ENCODE results near the gene RPH3AL.

The RPH3AL gene

DNA sequence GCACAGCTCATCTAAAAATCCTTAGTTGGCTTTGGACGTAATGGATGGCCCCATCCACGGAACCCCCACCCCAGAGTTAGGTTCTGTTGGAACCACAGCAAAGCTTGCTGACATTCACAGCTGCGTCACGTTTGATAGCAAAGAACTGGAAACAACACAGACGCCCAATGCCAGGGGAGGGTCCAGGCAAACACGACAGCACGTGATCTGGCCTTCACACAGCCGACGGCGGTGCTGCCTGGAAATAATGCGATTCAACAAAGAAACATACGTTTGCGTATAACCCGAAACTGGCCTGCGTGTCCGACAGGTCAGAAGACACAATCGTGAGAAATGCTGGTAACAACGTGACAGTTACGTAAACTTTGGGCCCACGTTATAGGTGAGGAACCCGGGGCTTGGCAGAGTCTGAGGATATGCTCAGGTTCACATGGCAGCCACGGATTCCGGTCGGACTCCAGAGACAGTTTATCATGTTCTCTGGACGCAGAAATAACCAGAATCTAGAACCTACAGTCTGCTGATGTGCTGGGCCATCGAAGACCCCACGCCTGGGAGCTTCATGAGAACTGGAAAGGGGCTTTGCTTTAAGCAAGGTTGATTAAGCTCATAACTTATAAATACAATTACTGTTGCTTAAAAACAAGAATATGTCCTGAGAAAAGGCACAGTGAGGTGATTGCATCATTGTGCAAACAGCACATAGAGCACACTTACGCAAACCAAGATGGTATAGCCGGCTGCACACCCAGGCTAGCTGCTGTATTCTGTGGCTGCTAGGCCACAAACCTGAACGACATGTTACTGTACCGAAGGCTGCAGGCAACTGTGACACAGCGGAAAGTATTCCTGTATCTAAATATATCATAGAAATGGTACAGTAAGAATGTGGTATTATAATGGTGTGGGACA is 70.4 kb downstream of the RPH3AL start:
- DNase-seq: no peak
- TF ChIP-seq, protein P1, sequence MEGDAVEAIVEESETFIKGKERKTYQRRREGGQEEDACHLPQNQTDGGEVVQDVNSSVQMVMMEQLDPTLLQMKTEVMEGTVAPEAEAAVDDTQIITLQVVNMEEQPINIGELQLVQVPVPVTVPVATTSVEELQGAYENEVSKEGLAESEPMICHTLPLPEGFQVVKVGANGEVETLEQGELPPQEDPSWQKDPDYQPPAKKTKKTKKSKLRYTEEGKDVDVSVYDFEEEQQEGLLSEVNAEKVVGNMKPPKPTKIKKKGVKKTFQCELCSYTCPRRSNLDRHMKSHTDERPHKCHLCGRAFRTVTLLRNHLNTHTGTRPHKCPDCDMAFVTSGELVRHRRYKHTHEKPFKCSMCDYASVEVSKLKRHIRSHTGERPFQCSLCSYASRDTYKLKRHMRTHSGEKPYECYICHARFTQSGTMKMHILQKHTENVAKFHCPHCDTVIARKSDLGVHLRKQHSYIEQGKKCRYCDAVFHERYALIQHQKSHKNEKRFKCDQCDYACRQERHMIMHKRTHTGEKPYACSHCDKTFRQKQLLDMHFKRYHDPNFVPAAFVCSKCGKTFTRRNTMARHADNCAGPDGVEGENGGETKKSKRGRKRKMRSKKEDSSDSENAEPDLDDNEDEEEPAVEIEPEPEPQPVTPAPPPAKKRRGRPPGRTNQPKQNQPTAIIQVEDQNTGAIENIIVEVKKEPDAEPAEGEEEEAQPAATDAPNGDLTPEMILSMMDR (IDR thresholded peaks at IDR 0.05; ENCODE audit: low read depth, low read length, missing control alignments): no peak
- H3K36me3 ChIP-seq (replicated peaks): no peaks in the 10 kb centered on the region
- in situ Hi-C loops (cut with HindIII; ENCODE audit: low pct_ligation_motif_present, low sequenced_read_pairs): no loop called here
- no peak overlapping the region for H3K4me3 ChIP-seq (ENCODE audit: low read depth, low read length)
- no peaks in the 10 kb centered on the region for H3K27me3 ChIP-seq (replicated peaks)
- H3K27ac ChIP-seq: no peak overlapping the region

DNA sequence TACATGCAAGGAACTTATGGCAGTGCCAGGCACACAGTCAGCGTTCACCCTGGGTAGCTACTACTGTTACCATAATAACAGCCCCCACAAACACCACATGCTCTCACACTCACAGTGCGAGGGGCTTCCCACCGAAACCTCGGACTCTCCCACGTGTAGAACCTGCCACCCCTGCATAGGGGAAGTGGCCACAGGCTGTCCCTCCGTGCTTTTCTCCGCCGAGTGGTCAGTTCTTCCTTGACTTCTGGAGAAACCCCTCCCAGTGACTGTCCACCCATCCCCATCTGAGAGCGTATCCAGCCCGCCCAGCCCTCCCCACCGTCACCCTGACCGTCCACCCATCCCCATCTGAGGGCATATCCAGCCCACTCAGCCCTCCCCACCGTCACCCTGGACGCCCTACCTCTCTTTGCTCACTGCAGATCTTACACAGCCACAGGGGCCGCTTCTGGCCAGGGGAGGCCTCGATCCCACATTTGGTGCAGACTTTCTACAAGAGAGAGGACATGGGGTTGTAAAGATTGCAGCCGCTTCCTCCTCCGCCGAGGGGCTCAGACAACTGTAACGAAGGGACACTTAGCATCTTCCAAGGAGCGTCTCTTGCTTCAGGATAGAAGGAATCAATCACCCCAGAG is 71.1 kb downstream of the RPH3AL start:
- Histone ChIP-seq H3K27me3 (replicated peaks) (no peaks in the 10 kb centered on the region), H3K36me3 (replicated peaks) (no peaks in the 10 kb centered on the region), H3K27ac (no peak overlapping the region), H3K4me3 (ENCODE audit: low read depth, low read length) (no peak overlapping the region)
- in situ Hi-C loops (cut with HindIII; ENCODE audit: low pct_ligation_motif_present, low sequenced_read_pairs): no loop called here
- DNase-seq: no peak
- TF ChIP-seq, protein P1 (IDR thresholded peaks at IDR 0.05; ENCODE audit: low read depth, low read length, missing control alignments): no peak

DNA sequence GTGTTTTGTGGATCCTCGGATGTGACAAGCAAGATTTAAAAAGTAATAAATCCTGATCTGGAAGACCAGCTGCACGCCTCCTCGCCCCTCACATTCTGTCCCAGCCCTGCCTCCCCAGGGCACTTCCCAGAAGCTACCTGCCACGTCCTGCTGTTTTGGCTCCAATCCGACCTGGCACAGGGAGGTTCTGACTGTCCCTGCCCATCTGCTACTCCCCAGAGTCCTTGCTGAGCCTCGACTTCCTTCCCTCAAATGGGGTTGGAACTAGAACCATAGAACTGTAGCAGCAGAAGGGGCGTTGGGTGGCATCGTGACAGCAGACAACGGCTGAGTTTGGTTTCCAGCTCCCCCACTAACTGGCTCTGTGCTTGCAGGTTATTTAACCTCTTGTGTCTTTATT is 71.7 kb downstream of the RPH3AL start:
- TF ChIP-seq, protein P1 (IDR thresholded peaks at IDR 0.05; ENCODE audit: low read depth, low read length, missing control alignments): no peak
- DNase-seq: no peak
- in situ Hi-C loops (cut with HindIII; ENCODE audit: low pct_ligation_motif_present, low sequenced_read_pairs): no loop called here

DNA sequence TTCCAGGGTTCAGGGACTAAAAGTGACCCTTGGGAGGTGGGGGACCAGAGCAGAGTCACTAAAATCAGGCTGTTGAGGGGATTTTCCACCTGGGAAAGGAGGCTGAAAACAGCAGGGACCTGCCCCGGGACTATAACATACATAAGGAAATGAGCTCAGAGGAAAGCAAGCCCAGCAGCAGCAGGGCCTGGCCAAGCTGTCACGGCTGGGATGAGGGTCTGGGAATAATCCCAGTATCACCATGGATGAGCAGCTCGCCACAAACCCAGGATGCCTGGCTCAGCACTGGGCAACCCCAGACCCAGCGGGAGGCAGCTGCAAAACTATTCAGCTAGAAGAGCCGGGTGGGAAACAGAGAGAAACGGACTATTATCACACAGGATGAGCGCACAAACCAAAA is 72.4 kb downstream of the RPH3AL start:
- TF ChIP-seq, protein P1 (IDR thresholded peaks at IDR 0.05; ENCODE audit: low read depth, low read length, missing control alignments): no peak
- in situ Hi-C loops (cut with HindIII; ENCODE audit: low pct_ligation_motif_present, low sequenced_read_pairs): no loop called here
- H3K27ac ChIP-seq: no peak overlapping the region
- H3K36me3 ChIP-seq (replicated peaks): no peaks in the 10 kb centered on the region
- no peaks in the 10 kb centered on the region for H3K27me3 ChIP-seq (replicated peaks)
- no peak overlapping the region for H3K4me3 ChIP-seq (ENCODE audit: low read depth, low read length)
- no peak for DNase-seq

More for the DNA sequence above, 71.7 kb downstream of the RPH3AL start:
- Histone ChIP-seq H3K4me3 (ENCODE audit: low read depth, low read length) (no peak overlapping the region), H3K36me3 (replicated peaks) (no peaks in the 10 kb centered on the region), H3K27ac (no peak overlapping the region), H3K27me3 (replicated peaks) (no peaks in the 10 kb centered on the region)

DNA sequence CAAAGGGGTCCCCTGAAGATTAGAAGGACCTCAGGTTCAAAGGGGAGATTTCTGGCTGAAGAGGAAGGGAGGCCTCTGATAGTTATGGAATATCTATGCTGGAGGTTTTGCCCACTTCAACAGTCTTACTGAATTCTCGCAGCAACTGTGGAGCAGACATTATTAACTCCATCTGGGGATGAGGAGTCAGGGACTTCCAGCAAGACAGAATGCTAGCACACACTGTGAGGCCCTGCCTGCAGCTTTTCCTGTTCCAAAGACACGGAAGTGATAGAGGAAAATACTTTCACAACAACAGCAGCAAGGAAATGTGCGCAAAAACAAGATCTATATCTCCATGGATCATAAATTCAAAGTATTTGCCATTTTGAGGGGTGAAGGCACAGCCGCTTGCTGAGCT is 72.8 kb downstream of the RPH3AL start:
- Histone ChIP-seq H3K27me3 (replicated peaks) (no peaks in the 10 kb centered on the region), H3K36me3 (replicated peaks) (no peaks in the 10 kb centered on the region), H3K4me3 (ENCODE audit: low read depth, low read length) (no peak overlapping the region), H3K27ac (no peak overlapping the region)
- DNase-seq: no peak
- in situ Hi-C loops (cut with HindIII; ENCODE audit: low pct_ligation_motif_present, low sequenced_read_pairs): no loop called here
- TF ChIP-seq, protein P1 (IDR thresholded peaks at IDR 0.05; ENCODE audit: low read depth, low read length, missing control alignments): no peak

All from brain microvascular endothelial cell (primary cell).